AG04450 (cell line): ENCODE results near the gene NCF4. TPM values are rescaled to one million over a fixed set of nuclear protein-coding genes. Genes with fewer than 3 reads are reported as not detected.

Source experiments
- CTCF ChIA-PET: fragments of 300-600, 350-600 bp; formaldehyde crosslinking; extraction: SDS; loops from one replicate; lab custom pipeline; 2022; ENCODE audit warnings: antibody characterized with exemption, inconsistent platforms; lab: Charles Lee
- POLR2A ChIA-PET: fragments of 350-600 bp; formaldehyde crosslinking; extraction: SDS; loops from one replicate; lab custom pipeline; 2021; ENCODE audit warnings: antibody characterized with exemption, inconsistent platforms; lab: Yijun Ruan, JAX
- DNase-seq: peaks from one replicate; pipeline ENCODE4 v3.0.0-alpha.2; 2011; ENCODE audit warnings: low read depth, low spot score
- H3K27ac ChIP-seq: one replicate; pipeline ENCODE4 v1.5.1; 2012; ENCODE audit warnings: low read depth, low read length, control low read depth
- H3K27me3 ChIP-seq: one replicate; pipeline ENCODE4 v1.6.0; 2012; ENCODE audit warnings: low read length; ENCODE audit not compliant: control insufficient read depth, insufficient read depth
- H3K4me3 ChIP-seq: 2 replicates; pipeline ENCODE4 v1.5.1; 2011; ENCODE audit warnings: mild to moderate bottlenecking, low read depth, low read length, control low read depth
- H3K9me3 ChIP-seq: 2 replicates; pipeline ENCODE4 v1.5.1; 2012; ENCODE audit warnings: low read length; ENCODE audit not compliant: control insufficient read depth, insufficient read depth
- CTCF ChIP-seq: IDR thresholded peaks from 2 replicates; pipeline ENCODE4 v1.5.1; 2011; ENCODE audit warnings: low read depth, low read length, control low read depth, inconsistent platforms
- polyA plus RNA-seq: library from polyadenylated mRNA; depleted of rRNA; stranded (reverse); fragments of >200 nt; gene quantifications from 2 replicates; pipeline ENCODE4 v1.2.3, GENCODE V29; 2011

NCF4 gene
- polyA plus RNA-seq, 1 experiment, result not detected

- Histone ChIP-seq H3K4me3 (no peak overlapping the region), H3K27ac (no peak overlapping the region), H3K27me3 (peaks cover 10% of the 10 kb centered on the region), H3K9me3 (no peaks in the 10 kb centered on the region)
- CTCF ChIA-PET, result interaction anchor here (1.3 kb wide), 1 partner anchor 316 kb away, joined by 3 read pairs; no protein-coding TSS in a partner anchor
- POLR2A ChIA-PET, result no interaction called here
- DNase-seq, result no peak
- TF ChIP-seq CTCF, result no peak
These were observed 1.7 kb downstream of the NCF4 start for GRCh38 chr22:36862251-36863242.

DNA sequence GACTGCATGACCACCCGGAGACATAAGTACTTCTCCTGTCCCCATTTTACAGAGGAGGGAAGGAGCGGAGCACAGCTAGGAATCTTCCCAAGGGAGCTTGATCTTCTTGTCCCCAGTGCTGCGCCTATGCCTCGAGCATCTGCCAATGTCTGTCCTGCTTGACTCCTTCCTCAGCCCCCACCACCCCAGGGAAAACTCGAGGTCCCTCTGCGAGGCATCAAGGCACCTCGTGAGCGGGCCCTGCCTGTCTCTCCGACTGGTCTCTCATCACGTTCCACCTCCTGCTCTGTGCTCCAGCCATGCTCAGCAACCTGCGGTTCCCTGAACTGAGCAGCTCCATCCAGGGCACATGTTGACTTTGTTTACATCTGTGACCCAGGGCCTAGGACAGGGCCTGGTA is 2.5 kb downstream of the NCF4 start:
- no peak overlapping the region for H3K4me3 ChIP-seq
- H3K27ac ChIP-seq, result no peak overlapping the region
- CTCF ChIA-PET, result no interaction called here
- POLR2A ChIA-PET, result no interaction called here
- no peak for TF ChIP-seq CTCF
- no peak for DNase-seq
- H3K27me3 ChIP-seq, result peaks cover 5% of the 10 kb centered on the region
- no peaks in the 10 kb centered on the region for H3K9me3 ChIP-seq

- Histone ChIP-seq H3K4me3 (no peak overlapping the region), H3K27me3 (peaks cover 4% of the 10 kb centered on the region), H3K27ac (no peak overlapping the region), H3K9me3 (no peaks in the 10 kb centered on the region)
- CTCF ChIA-PET, result interaction anchor here (2.2 kb wide), 1 partner anchor 8 kb away, joined by 12 read pairs; no protein-coding TSS in a partner anchor
- no peak for DNase-seq
- POLR2A ChIA-PET, result no interaction called here
- no peak for TF ChIP-seq CTCF
These were observed 3.2 kb downstream of the NCF4 start for GRCh38 chr22:36863979-36864378.

- H3K27me3 ChIP-seq, result peaks cover 4% of the 10 kb centered on the region
- no peaks in the 10 kb centered on the region for H3K9me3 ChIP-seq
- DNase-seq, result no peak
- ChIA-PET CTCF (interaction anchor here (2.2 kb wide), 1 partner anchor 8 kb away, joined by 12 read pairs; no protein-coding TSS in a partner anchor), POLR2A (no interaction called here)
- TF ChIP-seq CTCF, result no peak
- H3K27ac ChIP-seq, result no peak overlapping the region
- no peak overlapping the region for H3K4me3 ChIP-seq
These were observed 3.8 kb downstream of the NCF4 start for GRCh38 chr22:36864454-36865215.
